ENCODE data around the gene PLXNA3.

The PLXNA3 gene

DNA sequence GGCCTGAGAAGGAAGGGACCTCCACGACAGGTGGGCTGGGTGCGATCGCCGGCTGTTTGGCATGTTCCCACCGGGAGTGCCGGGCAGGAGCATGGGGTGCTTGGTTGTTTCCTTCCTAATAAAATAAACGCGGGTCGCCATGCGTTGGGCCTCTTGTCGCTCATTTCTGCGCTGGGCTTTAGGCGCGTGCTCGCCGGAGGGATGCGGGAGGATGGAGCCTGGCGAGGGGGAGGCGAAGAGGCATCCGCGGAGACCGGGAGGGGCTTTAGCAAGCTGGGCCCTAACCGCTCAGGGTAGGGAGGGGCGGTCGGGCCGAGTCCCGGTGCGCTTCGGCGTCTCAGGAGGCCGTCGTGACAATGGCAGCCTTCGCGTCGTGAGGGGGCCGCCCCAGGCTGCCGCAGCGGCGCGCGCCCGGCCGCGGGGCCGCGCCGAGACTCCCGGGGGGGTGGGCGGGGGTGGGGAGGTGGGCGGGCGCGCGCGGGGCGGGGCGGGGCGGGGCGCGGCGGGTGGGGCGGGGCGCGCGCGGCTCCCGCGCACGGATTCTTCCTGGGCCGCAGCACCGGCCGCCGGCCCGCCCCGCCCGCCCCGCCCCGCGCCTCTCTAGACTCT, 21.6 kb upstream of the PLXNA3 start:
- DNase-seq, result peak; percentile 40

DNA sequence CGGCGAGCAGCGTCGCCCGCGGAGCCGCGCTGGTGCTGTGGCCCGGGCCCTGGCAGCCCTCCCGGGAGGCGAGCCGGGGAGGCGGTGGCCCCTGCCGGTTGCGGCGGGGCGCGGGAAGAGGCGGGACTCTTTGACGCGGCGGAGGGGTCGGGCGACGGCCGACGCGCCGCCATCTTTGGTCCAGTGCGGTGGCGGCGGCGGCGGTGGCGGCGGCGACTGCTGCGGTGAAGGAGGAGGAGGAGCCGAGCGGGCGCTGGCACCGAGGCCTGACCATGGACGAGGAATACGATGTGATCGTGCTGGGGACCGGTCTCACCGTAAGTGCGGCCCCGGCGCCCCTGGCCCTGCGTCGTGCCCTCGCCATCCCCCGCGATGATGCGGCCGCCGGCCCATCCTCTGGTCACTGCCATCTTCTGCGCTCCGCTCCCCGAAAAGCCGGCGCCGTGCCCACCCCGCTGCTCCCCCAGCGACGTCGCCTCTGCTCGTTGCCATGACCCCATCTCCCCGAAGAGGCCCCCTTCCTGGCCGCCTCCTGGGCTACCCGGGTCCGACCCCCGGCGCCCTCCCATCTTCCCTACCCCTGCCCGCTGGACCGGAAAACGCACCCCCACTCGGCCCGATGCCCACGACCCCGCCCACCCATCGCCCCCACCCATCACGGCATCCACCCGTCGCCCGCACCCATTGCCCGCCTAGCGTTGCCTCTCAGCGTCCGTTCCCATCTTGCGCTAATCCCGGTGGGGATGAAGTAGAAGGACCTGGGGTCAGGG, 20.9 kb upstream of the PLXNA3 start, which contains the start of gene GDI1:
Gene GDI1, plus strand, starts transcription at position 172 of the 770 bp plus-strand sequence. Its CDS starts 101 bp downstream, at position 273.
- peak; percentile 59 for DNase-seq

GRCh38 chrX:154437971-154438893, 19.8 kb upstream of the PLXNA3 start:
- no peak for DNase-seq

DNA sequence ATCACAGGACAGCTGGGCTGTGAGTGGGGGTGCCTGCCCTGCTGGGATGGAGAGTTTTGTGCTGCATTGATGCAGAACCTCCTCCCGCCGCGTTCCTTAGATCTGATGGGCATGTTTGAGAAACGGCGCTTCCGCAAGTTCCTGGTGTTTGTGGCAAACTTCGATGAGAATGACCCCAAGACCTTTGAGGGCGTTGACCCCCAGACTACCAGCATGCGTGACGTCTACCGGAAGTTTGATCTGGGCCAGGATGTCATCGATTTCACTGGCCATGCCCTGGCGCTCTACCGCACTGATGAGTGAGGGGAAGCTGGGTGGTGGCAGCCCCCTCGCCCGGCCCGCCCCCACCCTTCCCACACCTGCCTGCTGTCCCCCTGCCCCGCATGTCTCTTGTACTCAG, 18.2 kb upstream of the PLXNA3 start:
- DNase-seq, result no peak

GRCh38 chrX:154440623-154441357, 17.3 kb upstream of the PLXNA3 start:
- no peak for DNase-seq

DNA sequence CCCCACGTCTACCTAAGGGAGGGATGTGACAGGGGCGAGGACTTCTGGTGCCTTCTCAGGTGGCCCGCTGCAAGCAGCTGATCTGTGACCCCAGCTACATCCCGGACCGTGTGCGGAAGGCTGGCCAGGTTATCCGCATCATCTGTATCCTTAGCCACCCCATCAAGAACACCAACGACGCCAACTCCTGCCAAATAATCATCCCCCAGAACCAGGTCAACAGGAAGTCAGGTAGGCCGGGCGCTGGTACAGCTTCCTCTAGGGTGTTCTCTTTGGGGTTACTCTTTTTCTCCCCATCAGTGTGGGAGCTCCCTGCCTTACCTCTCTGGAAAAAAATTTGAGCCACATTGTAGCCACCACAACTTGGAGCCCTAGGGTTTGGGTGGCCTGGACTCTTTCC, 16.5 kb upstream of the PLXNA3 start:
- no peak for DNase-seq

DNA sequence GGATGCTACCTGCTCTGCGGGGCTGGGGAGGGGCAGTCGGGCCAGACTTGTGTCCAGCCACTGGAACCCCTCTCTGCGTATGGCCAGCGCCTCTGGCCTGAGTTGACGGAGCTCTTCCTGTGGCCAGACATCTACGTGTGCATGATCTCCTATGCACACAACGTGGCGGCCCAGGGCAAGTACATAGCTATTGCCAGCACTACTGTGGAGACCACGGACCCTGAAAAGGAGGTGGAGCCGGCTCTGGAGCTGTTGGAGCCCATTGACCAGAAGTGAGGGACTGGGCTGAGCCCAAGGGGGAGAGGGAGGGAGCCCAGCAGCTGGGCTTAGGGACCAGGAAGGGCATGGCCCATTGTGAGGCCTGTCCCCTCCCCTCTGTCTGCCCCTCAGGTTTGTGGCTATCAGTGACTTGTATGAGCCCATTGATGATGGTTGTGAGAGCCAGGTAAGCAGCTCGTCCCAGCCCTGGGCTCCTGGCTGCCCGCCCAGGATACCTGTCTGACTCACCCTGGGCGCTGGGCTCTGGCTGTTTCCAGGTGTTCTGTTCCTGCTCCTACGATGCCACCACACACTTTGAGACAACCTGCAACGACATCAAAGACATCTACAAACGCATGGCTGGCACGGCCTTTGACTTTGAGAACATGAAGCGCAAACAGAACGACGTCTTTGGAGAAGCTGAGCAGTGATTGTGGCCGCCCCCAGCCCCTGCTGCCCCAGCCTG, 15.9 kb upstream of the PLXNA3 start:
- no peak for DNase-seq

DNA sequence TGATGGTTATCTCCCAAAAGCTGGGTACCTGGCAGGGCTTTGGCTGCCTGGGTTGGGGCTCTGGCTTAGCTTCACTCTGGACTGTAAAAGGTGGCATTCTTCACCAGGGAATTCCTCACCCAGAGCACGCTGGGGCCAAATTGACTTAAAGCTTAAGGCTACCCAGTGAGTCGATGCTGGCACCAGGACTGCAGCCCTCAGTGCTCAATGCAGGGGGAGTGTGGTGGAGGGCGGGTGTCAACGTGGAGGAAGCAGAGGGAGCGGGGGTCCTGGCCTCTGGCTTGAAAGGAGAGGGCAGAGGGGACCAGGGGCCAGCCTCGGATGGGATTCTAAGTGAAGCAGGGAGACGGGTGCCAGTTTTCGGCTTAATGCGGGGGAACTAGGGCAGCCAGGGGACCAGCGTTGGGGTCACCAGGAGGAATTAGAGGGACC, 14.6 kb upstream of the PLXNA3 start:
- no peak for DNase-seq

DNA sequence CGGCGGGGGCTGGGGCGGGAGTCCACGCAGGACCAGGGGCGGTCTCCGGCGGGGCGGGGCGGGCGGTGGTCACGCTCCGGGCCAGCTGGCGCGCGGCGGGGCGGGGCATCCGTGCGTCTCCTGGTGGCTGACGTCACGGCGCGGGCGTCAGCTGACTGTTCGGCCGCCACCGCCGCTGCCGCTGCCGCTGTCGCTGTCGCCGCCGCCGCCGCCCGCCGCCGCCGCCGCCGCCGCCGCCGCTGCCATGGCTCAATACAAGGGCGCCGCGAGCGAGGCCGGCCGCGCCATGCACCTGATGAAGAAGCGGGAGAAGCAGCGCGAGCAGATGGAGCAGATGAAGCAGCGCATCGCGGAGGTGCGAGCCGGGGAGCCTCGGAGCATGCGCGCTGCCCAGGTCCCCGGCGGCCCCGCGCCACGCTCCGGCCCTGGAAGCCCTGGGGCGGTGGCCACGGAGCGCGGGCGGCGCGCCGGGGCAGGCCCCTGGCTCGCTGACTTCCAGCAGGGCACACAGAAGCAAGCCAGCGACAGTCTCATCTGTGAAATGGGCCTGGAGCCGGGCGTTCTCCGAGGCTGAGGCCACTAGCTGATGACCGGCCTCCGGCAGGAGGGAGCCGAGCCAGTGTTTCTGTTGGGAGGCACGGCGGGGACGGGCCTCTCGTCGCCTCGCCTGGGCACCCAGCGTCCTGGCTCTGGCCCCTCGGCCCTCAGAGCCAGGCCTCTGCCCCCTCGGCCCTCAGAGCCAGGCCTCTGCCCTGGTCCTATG, 13.9 kb upstream of the PLXNA3 start, which contains the start of gene FAM50A:
Gene FAM50A, plus strand, starts transcription at position 150 of the 763 bp plus-strand sequence. Its CDS starts 95 bp downstream, at position 245.
- peak; percentile 62 for DNase-seq

GRCh38 chrX:154444755-154445246, 13.3 kb upstream of the PLXNA3 start:
- DNase-seq, result no peak

DNA sequence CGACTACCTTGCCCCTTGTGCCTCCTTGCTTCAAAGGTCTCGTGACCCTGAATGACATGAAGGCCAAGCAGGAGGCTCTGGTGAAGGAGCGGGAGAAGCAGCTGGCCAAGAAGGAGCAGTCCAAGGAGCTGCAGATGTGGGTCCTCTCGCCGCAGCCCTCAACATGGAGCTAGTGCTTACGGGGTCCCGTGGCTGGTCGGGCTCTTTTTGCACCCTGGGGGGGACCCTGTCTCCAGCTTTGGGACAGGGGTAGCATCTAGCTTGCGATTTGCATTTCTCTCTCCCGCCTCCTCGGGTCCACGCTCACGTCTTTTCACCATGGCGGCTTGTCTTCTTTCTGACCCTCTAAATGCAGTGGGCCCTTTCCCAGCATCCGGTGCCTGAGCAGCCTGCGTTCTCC, 12.3 kb upstream of the PLXNA3 start:
- DNase-seq, result no peak

DNA sequence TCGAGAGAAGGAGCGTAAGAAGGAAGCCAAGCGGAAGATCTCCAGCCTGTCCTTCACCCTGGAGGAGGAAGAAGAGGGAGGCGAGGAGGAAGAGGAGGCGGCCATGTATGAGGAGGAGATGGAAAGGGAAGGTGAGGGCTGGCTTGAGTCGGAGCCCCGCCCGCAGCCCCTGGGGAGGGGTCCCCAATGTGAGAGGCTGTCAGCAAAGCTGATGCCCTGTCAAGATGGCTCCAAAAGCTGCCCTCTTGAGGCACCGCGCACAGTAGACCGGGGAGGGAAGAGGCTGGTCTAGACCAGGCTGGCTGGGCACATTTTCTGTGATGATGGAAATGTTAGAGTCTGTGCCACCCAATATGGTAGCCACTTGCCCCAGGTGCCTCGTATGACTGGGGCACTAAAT, 11.7 kb upstream of the PLXNA3 start:
- no peak for DNase-seq

GRCh38 chrX:154448484-154448883, 9.6 kb upstream of the PLXNA3 start:
- no peak for DNase-seq

- DNase-seq, result no peak
These were observed 8.5 kb upstream of the PLXNA3 start for GRCh38 chrX:154449618-154450017.

DNA sequence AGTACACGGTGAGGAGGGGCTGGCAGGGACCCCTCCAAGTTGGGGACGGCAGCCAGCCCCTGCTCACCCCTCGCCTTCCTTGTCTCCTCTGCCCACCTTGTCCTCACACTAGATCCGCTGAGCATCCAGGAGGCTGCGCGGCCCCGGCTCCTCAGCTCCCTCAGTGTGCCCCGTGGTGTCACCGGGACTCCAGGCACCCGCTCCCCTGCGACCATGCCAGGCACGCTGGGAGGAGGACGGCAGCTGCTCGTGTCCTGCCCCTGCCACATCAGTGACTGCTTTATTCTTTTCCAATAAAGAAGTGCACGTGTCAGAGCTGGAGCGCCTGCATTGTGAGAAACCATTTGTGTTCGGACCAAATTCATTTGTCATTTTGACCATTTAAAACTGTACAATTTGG, 7.8 kb upstream of the PLXNA3 start:
- DNase-seq, result no peak

- no peak for DNase-seq
These were observed 5.3 kb upstream of the PLXNA3 start for GRCh38 chrX:154452823-154453222.

GRCh38 chrX:154457491-154458115, 478 bp upstream of the PLXNA3 start:
- peak; percentile 42 for DNase-seq

GRCh38 chrX:154458954-154459778, 1.1 kb downstream of the PLXNA3 start:
- DNase-seq, result no peak

- DNase-seq, result no peak
These were observed 1.8 kb downstream of the PLXNA3 start for GRCh38 chrX:154459832-154460231.

Measured in T-helper 9 cell (primary cell).